GM21447 (cell line): ENCODE results near the gene DNAAF9.

ENCODE experiments used
- ATAC-seq: cut with Tn5 transposase; IDR thresholded peaks from one replicate; pipeline ENCODE4 v1.9.1; 2021; ENCODE audit not compliant: unreplicated experiment

Gene DNAAF9

GRCh38 chr20:3378138-3378537 lies 29.3 kb downstream of the DNAAF9 start:
- no peak for ATAC-seq

GRCh38 chr20:3377644-3378043 lies 29.8 kb downstream of the DNAAF9 start:
- no peak for ATAC-seq

GRCh38 chr20:3374296-3374695 lies 33.2 kb downstream of the DNAAF9 start:
- ATAC-seq: no peak

- ATAC-seq: no peak
These were observed 35.7 kb downstream of the DNAAF9 start for GRCh38 chr20:3371754-3372153.

- ATAC-seq: no peak
These were observed 40.4 kb downstream of the DNAAF9 start for GRCh38 chr20:3367089-3367488.

- ATAC-seq: no peak
These were observed 43.0 kb downstream of the DNAAF9 start for GRCh38 chr20:3364323-3365013.

GRCh38 chr20:3360752-3361151 lies 46.7 kb downstream of the DNAAF9 start:
- ATAC-seq: no peak

- no peak for ATAC-seq
These were observed 48.7 kb downstream of the DNAAF9 start for GRCh38 chr20:3358676-3359340.
